Omental fat pad (tissue), 4 donors: ENCODE data around the gene HOXA2. TPM values are rescaled to one million over a fixed set of nuclear protein-coding genes. Genes with fewer than 3 reads are reported as not detected.

Source experiments
- ATAC-seq: fragments of 150-250 bp; one replicate; pipeline ENCODE4 v1.9.1; 2016; ENCODE audit warnings: mild to moderate bottlenecking, moderate library complexity; ENCODE audit not compliant: low FRiP score
- DNase-seq: peaks from one replicate; pipeline ENCODE4 v3.0.0-alpha.2; 2019; ENCODE audit warnings: low spot score
- CTCF ChIP-seq, 3 donors: fragments of 450-650 bp; IDR thresholded peaks; one replicate each; pipeline ENCODE4 v1.5.1; 2016 to 2017; ENCODE audit warnings: antibody characterized with exemption in 3 of 3, mild to moderate bottlenecking in 3 of 3, moderate library complexity in 2 of 3
- small RNA-seq: library from RNA; depleted of rRNA; stranded (forward); fragments of <200 nt; gene quantifications from one replicate; pipeline ENCODE3, GENCODE V24; 2016
- total RNA-seq, 4 donors: library from RNA; depleted of rRNA; stranded (reverse); fragments of >200 nt; gene quantifications; one replicate each; pipeline ENCODE4 v1.1.0, GENCODE V29; 2016

Gene HOXA2
- total RNA-seq, 4 donors from 2014 or later: 1.1 to 3.5 (median 1.5) TPM

GRCh38 chr7:27053153-27053552 lies 49.3 kb downstream of the HOXA2 start:
- no peak for ATAC-seq
- TF ChIP-seq CTCF (IDR thresholded peaks at IDR 0.05): no peak
- no peak for DNase-seq

- no peak for TF ChIP-seq CTCF (IDR thresholded peaks at IDR 0.05)
- ATAC-seq (no peak), DNase-seq (no peak)
These were observed 51.0 kb downstream of the HOXA2 start for GRCh38 chr7:27051451-27051850.

Small RNAs within 50 kb of the gene (small RNA-seq; reads per million reads assigned to genes)
- gene AC004080.5 (not detected), gene RF01977 (not detected)

Other genes starting within 250 kb of the HOXA2 start
- 10 to 100 TPM; 36.0 to 53.8 (median 45.8) TPM for gene SKAP2, start 238.1 kb downstream of the HOXA2 start, total RNA-seq
- under 1 TPM; 0.56 to 0.84 (median 0.77) TPM for gene HOXA1, start 6.7 kb downstream of the HOXA2 start, total RNA-seq
- gene HOXA4, start 28.1 kb upstream of the HOXA2 start, total RNA-seq: 1 to 10 TPM; 1.6 to 5.7 (median 3.1) TPM
- gene HOXA5, start 41.0 kb upstream of the HOXA2 start, total RNA-seq: 10 to 100 TPM; 10.4 to 39.4 (median 26.5) TPM
- gene HOXA6, start 45.1 kb upstream of the HOXA2 start, total RNA-seq: 10 to 100 TPM in 1 of 4 donors, 1 to 10 TPM in 3; 1.1 to 13.1 (median 6.4) TPM
- 10 to 100 TPM in 1 of 4 donors, 1 to 10 TPM in 3; 1.8 to 11.0 (median 4.3) TPM for gene HOXA3, start 49.9 kb upstream of the HOXA2 start, total RNA-seq
- 1 to 10 TPM; 4.6 to 6.1 (median 5.3) TPM for gene HOXA7, start 54.0 kb upstream of the HOXA2 start, total RNA-seq
- 1 to 10 TPM in 2 of 4 donors, under 1 TPM in 1, not detected in 1; 0.19 to 2.4 (median 1.0) TPM for gene HOXA9, start 62.9 kb upstream of the HOXA2 start, total RNA-seq
- 1 to 10 TPM in 2 of 4 donors, under 1 TPM in 2; 0.56 to 1.9 (median 1.2) TPM for gene HOXA10, start 71.6 kb upstream of the HOXA2 start, total RNA-seq
- not detected for gene HOXA11, start 82.5 kb upstream of the HOXA2 start, total RNA-seq
- not detected for gene HOXA13, start 97.4 kb upstream of the HOXA2 start, total RNA-seq
- not detected for gene EVX1, start 140.1 kb upstream of the HOXA2 start, total RNA-seq